HCT116 (cell line): ENCODE measurements around the gene IL11. TPM values are rescaled to one million over a fixed set of nuclear protein-coding genes. Genes with fewer than 3 reads are reported as not detected.

Source experiments
- ATAC-seq: fragments of 200-7000 bp; cut with Tn5 transposase; 2 replicates; pipeline ENCODE4 v1.9.1; 2020; ENCODE audit warnings: mild to moderate bottlenecking, moderate library complexity
- BruUV-seq: library from RNA; stranded (reverse); fragments of 400-500 nt; replicated peaks from 2 replicates; lab custom pipeline; 2021; lab: Mats Ljungman, UMichigan
- CTCF ChIA-PET: fragments of 300-600 bp; sonication (Branson Sonifier 250); formaldehyde crosslinking; loops from one replicate; lab custom pipeline; 2021; ENCODE audit warnings: antibody characterized with exemption; lab: Charles Lee
- POLR2A ChIA-PET: fragments of 300-600, 350-600 bp; sonication (Branson Sonifier 250); formaldehyde crosslinking; loops from one replicate; lab custom pipeline; 2021; ENCODE audit warnings: antibody characterized with exemption; lab: Charles Lee
- RAD21 ChIA-PET, 2 experiments: fragments of 300-600 bp; sonication (Branson Sonifier 250); formaldehyde crosslinking; loops; one replicate each; lab custom pipeline; 2023; ENCODE audit warnings: low total read pairs in 2 of 2; ENCODE audit not compliant: uncharacterized antibody in 2 of 2, unreplicated experiment in 2 of 2, low non-redundant PET in 1 of 2; lab: Charles Lee
- DNase-seq: peaks from one replicate; pipeline ENCODE4 v3.0.0-alpha.2; 2010; ENCODE audit warnings: low read depth, low spot score
- H2AFZ ChIP-seq: fragments of 200-600 bp; shearing (Covaris generic), sonication (generic); 2 replicates; pipeline ENCODE4 v1.6.1; 2017; ENCODE audit warnings: low read depth, mixed run types, mixed read lengths, antibody characterized with exemption, low read length; ENCODE audit not compliant: poor library complexity, severe bottlenecking
- H3K27ac ChIP-seq: 2 replicates; pipeline ENCODE4 v1.5.1; 2012; ENCODE audit warnings: low read depth, low read length
- H3K27me3 ChIP-seq: fragments of 200-600 bp; sonication (generic); 2 replicates; pipeline ENCODE4 v1.6.1; 2016; ENCODE audit warnings: mixed run types, low read length, mixed read lengths; ENCODE audit not compliant: insufficient read depth
- H3K36me3 ChIP-seq, 2 experiments: fragments of 200-500 bp in 1 of 2; fragments of 200-600 bp in 1 of 2; sonication (Bioruptor generic) in 1 of 2; sonication (generic) in 1 of 2; 2 replicates each; pipeline versions ENCODE4 v1.5.1 to v1.6.1; 2014 to 2016; ENCODE audit warnings: low read length in 2 of 2, inconsistent platforms in 1 of 2, mixed read lengths in 1 of 2, mixed run types in 1 of 2; ENCODE audit not compliant: insufficient read depth in 2 of 2, control insufficient read depth in 1 of 2
- H3K4me1 ChIP-seq, 2 experiments: fragments of 200-600 bp in 1 of 2; sonication (generic) in 1 of 2; 2 replicates each; pipeline versions ENCODE4 v1.5.1 to v1.6.1; 2012 to 2017; ENCODE audit warnings: low read length in 2 of 2, inconsistent platforms in 1 of 2, mild to moderate bottlenecking in 1 of 2, mixed read lengths in 1 of 2, mixed run types in 1 of 2, moderate library complexity in 1 of 2; ENCODE audit not compliant: insufficient read depth in 2 of 2, control insufficient read depth in 1 of 2
- H3K4me2 ChIP-seq: fragments of 200-600 bp; sonication (generic); 2 replicates; pipeline ENCODE4 v1.6.1; 2017; ENCODE audit warnings: mixed run types, low read length, mixed read lengths
- H3K4me3 ChIP-seq, 2 experiments: fragments of 200-600 bp in 1 of 2; sonication (generic) in 1 of 2; replicated peaks in 1 of 2; 2 replicates each; pipeline ENCODE4 v1.5.1; 2011 to 2016; ENCODE audit warnings: low read length in 2 of 2, control low read depth in 1 of 2, low read depth in 1 of 2, mild to moderate bottlenecking in 1 of 2, mixed read lengths in 1 of 2, mixed run types in 1 of 2
- H3K79me2 ChIP-seq: fragments of 200-600 bp; sonication (generic); 2 replicates; pipeline ENCODE4 v1.6.1; 2017; ENCODE audit warnings: mild to moderate bottlenecking, mixed run types, low read length, moderate library complexity, mixed read lengths; ENCODE audit not compliant: insufficient read depth
- H3K9ac ChIP-seq: fragments of 200-600 bp; sonication (generic); 2 replicates; pipeline ENCODE4 v1.6.1; 2016; ENCODE audit warnings: low read length, mixed read lengths
- H3K9me2 ChIP-seq: fragments of 200-600 bp; sonication (generic), shearing (Covaris generic); 2 replicates; pipeline ENCODE4 v1.6.1; 2017; ENCODE audit warnings: mixed run types, mild to moderate bottlenecking, moderate library complexity; ENCODE audit not compliant: insufficient read depth
- H3K9me3 ChIP-seq, 2 experiments: fragments of 200-500 bp in 1 of 2; fragments of 200-600 bp in 1 of 2; sonication (Bioruptor generic) in 1 of 2; sonication (generic) in 1 of 2; 2 replicates each; pipeline ENCODE4 v1.6.1; 2014 to 2017; ENCODE audit warnings: low read length in 2 of 2, mixed read lengths in 2 of 2, inconsistent platforms in 1 of 2, low read depth in 1 of 2, mild to moderate bottlenecking in 1 of 2, mixed run types in 1 of 2, moderate library complexity in 1 of 2; ENCODE audit not compliant: control insufficient read depth in 1 of 2, insufficient read depth in 1 of 2
- H4K20me1 ChIP-seq: fragments of 200-600 bp; sonication (generic), shearing (Covaris generic); 2 replicates; pipeline ENCODE4 v1.6.1; 2017; ENCODE audit warnings: mixed run types, mild to moderate bottlenecking, moderate library complexity; ENCODE audit not compliant: insufficient read depth
- CBX3 ChIP-seq: IDR thresholded peaks from 2 replicates; pipeline ENCODE4 v1.6.1; 2012; ENCODE audit warnings: low read depth
- CEBPB ChIP-seq: IDR thresholded peaks from 2 replicates; pipeline ENCODE4 v1.6.1; 2012; ENCODE audit warnings: low read depth
- CTCF ChIP-seq, 3 experiments: fragments of 200-600 bp in 1 of 3; sonication (generic) in 1 of 3; IDR thresholded peaks in 2 of 3; conservative IDR thresholded peaks in 1 of 3; 2 replicates each; pipeline ENCODE4 v1.5.1; 2012 to 2017; ENCODE audit warnings: low read depth in 2 of 3, low read length in 2 of 3, antibody characterized with exemption in 1 of 3, borderline replicate concordance in 1 of 3, control low read depth in 1 of 3, mild to moderate bottlenecking in 1 of 3, mixed read lengths in 1 of 3, mixed run types in 1 of 3, moderate library complexity in 1 of 3; ENCODE audit not compliant: insufficient read depth in 1 of 3
- EGR1 ChIP-seq: IDR thresholded peaks from 2 replicates; pipeline ENCODE4 v1.6.1; 2012; ENCODE audit warnings: low read depth
- EZH2 ChIP-seq: fragments of 200-600 bp; sonication (generic); IDR thresholded peaks from 2 replicates; pipeline ENCODE4 v1.6.1; 2017; ENCODE audit warnings: antibody characterized with exemption, mixed run types
- EZH2phosphoT487 ChIP-seq: fragments of 200-600 bp; IDR thresholded peaks from 2 replicates; pipeline ENCODE4 v1.6.1; 2018; ENCODE audit warnings: antibody characterized with exemption, borderline replicate concordance
- FOSL1 ChIP-seq: IDR thresholded peaks from 2 replicates; pipeline ENCODE4 v1.6.1; 2012; ENCODE audit warnings: low read depth
- JUND ChIP-seq: IDR thresholded peaks from 2 replicates; pipeline ENCODE4 v1.6.1; 2012
- POLR2A ChIP-seq: IDR thresholded peaks from 2 replicates; pipeline ENCODE4 v1.7.0; 2011; ENCODE audit warnings: borderline replicate concordance; ENCODE audit not compliant: insufficient read depth, insufficient read length; ENCODE audit errors: extremely low read depth
- RAD21 ChIP-seq: IDR thresholded peaks from 2 replicates; pipeline ENCODE4 v1.6.1; 2012; ENCODE audit warnings: low read depth, mild to moderate bottlenecking
- SIN3A ChIP-seq: IDR thresholded peaks from 2 replicates; pipeline ENCODE4 v1.6.1; 2012; ENCODE audit warnings: low read depth
- SP1 ChIP-seq: IDR thresholded peaks from 2 replicates; pipeline ENCODE4 v1.6.1; 2012; ENCODE audit warnings: low read depth
- SRF ChIP-seq: IDR thresholded peaks from 2 replicates; pipeline ENCODE4 v1.6.1; 2012; ENCODE audit warnings: low read depth
- YY1 ChIP-seq: IDR thresholded peaks from 2 replicates; pipeline ENCODE4 v1.6.1; 2011; ENCODE audit warnings: low read length, low read depth, moderate library complexity, mild to moderate bottlenecking; ENCODE audit not compliant: insufficient replicate concordance; ENCODE audit errors: extremely low read depth
- ZFX ChIP-seq: fragments of 450-650 bp; IDR thresholded peaks from 2 replicates; pipeline ENCODE4 v1.6.1; 2017
- ZNF274 ChIP-seq: fragments of 200-500 bp; sonication (Bioruptor generic); IDR thresholded peaks from 2 replicates; pipeline ENCODE4 v1.6.1; 2014; ENCODE audit warnings: mild to moderate bottlenecking, low read depth, low read length, inconsistent platforms
- intact Hi-C: fragments of 100-400 bp; cut with micrococcal nuclease; formaldehyde crosslinking; loops from 2 replicates; pipeline ENCODE4 v1.10.0; 2022
- total RNA-seq: library from RNA; stranded (reverse); gene quantifications from one replicate; pipeline ENCODE4 v1.2.1, GENCODE V29; 2021; ENCODE audit not compliant: unreplicated experiment
- TF ChIP-seq, protein P1 (sequence below): IDR thresholded peaks from 2 replicates; pipeline ENCODE4 v1.6.1; 2012; ENCODE audit warnings: low read depth

Gene IL11
- total RNA-seq, 1 experiment from 2014 or later, result 2.8 TPM

- H3K9ac ChIP-seq, result peak overlapping the region; percentile 94
- H3K4me1 ChIP-seq, result peaks cover 6 to 39% of the 10 kb centered on the region in 2 experiments; a peak in 3 of 4 replicates
- RAD21 ChIA-PET, result no interaction called here
- peaks cover 13% of the 10 kb centered on the region; the same call in 1 of the 2 replicates for H4K20me1 ChIP-seq
- ATAC-seq, result no peak
- H3K27me3 ChIP-seq, result no peaks in the 10 kb centered on the region
- TF ChIP-seq FOSL1 (no peak), SIN3A (no peak), EGR1 (no peak), CEBPB (no peak), ZNF274 (no peak), CTCF (IDR thresholded peaks at IDR 0.05 in 2 of 3, conservative IDR thresholded peaks at IDR 0.05 in 1 of 3; ENCODE audit: borderline replicate concordance in 1 of 3, insufficient read depth in 1 of 3, low read depth in 2 of 3, low read length in 2 of 3) (no peak), SP1 (no peak), SRF (no peak), ZFX (no peak), CBX3 (no peak), EZH2 (no peak), JUND (no peak), RAD21 (no peak), YY1 (no peak), POLR2A (no peak), EZH2phosphoT487 (no peak)
- TF ChIP-seq, protein P1, sequence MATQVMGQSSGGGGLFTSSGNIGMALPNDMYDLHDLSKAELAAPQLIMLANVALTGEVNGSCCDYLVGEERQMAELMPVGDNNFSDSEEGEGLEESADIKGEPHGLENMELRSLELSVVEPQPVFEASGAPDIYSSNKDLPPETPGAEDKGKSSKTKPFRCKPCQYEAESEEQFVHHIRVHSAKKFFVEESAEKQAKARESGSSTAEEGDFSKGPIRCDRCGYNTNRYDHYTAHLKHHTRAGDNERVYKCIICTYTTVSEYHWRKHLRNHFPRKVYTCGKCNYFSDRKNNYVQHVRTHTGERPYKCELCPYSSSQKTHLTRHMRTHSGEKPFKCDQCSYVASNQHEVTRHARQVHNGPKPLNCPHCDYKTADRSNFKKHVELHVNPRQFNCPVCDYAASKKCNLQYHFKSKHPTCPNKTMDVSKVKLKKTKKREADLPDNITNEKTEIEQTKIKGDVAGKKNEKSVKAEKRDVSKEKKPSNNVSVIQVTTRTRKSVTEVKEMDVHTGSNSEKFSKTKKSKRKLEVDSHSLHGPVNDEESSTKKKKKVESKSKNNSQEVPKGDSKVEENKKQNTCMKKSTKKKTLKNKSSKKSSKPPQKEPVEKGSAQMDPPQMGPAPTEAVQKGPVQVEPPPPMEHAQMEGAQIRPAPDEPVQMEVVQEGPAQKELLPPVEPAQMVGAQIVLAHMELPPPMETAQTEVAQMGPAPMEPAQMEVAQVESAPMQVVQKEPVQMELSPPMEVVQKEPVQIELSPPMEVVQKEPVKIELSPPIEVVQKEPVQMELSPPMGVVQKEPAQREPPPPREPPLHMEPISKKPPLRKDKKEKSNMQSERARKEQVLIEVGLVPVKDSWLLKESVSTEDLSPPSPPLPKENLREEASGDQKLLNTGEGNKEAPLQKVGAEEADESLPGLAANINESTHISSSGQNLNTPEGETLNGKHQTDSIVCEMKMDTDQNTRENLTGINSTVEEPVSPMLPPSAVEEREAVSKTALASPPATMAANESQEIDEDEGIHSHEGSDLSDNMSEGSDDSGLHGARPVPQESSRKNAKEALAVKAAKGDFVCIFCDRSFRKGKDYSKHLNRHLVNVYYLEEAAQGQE, result no peak
- TF ChIP-seq, all 23 proteins: peak for 0
- H3K9me2 ChIP-seq, result no peaks in the 10 kb centered on the region
- BruUV-seq, result no TSS peak
- intact Hi-C loops, result loop anchor here (5.0 kb wide), 1 partner anchor 80 kb away; no protein-coding TSS in a partner anchor
- H2AFZ ChIP-seq, result no peak overlapping the region
- peak overlapping the region; percentile 99; the same call in 1 of the 2 replicates for H3K27ac ChIP-seq
- peak overlapping the region; percentile 61 to 67 for H3K4me3 ChIP-seq
- peaks cover 44% of the 10 kb centered on the region for H3K79me2 ChIP-seq
- peaks cover 5 to 17% of the 10 kb centered on the region in 2 experiments; a peak in 3 of 4 replicates for H3K36me3 ChIP-seq
- no peaks in the 10 kb centered on the region for H3K9me3 ChIP-seq
- DNase-seq, result no peak
- ChIA-PET CTCF (interaction anchor here (1.7 kb wide), 1 partner anchor 81 kb away, joined by 12 read pairs; no protein-coding TSS in a partner anchor), POLR2A (interaction anchor here (0.6 to 2.9 kb wide), 5 partner anchors 9 to 242 kb away, joined by 3 to 13 read pairs (median 3); partner anchors contain the start of genes UBE2S and ZNF784)
- H3K4me2 ChIP-seq, result peak overlapping the region; percentile 95
These were observed 12.3 kb upstream of the IL11 start for GRCh38 chr19:55382522-55383054.
